ENCODE measurements around the gene IL1R1. TPM values are rescaled to one million over a fixed set of nuclear protein-coding genes. Genes with fewer than 3 reads are reported as not detected.

IL1R1 gene
- total and polyA plus RNA-seq, 2 donors (not counting 1 experiment from before 2014, with no cell fraction given), result 110 to 232 TPM

- Histone ChIP-seq H3K27me3 (ENCODE audit: control insufficient read depth, insufficient read depth, low read length) (no peaks in the 10 kb centered on the region), H3K79me2 (ENCODE audit: control insufficient read depth, insufficient read depth, low read length) (no peaks in the 10 kb centered on the region), H3K4me2 (ENCODE audit: extremely low read depth, insufficient read depth, low read length) (no peak overlapping the region), H3K9me3 (ENCODE audit: control insufficient read depth, insufficient read depth, low read depth, low read length) (no peaks in the 10 kb centered on the region), H2AFZ (ENCODE audit: low read length) (no peak overlapping the region), H3K27ac (ENCODE audit: insufficient read depth, low read length) (no peak overlapping the region), H4K20me1 (ENCODE audit: control insufficient read depth, extremely low read depth, insufficient read depth, low read length) (no peaks in the 10 kb centered on the region), H3K4me3 (replicated peaks in 1 of 4; ENCODE audit: control extremely low read depth in 1 of 4, insufficient read depth in 1 of 4, low read depth in 3 of 4, low read length in 4 of 4) (no peak overlapping the region), H3K4me1 (ENCODE audit: control insufficient read depth, extremely low read depth, insufficient read depth, low read length) (no peaks in the 10 kb centered on the region), H3K9ac (ENCODE audit: insufficient read depth, low read length) (no peak overlapping the region), H3K36me3 (ENCODE audit: control insufficient read depth, insufficient read depth, low read length) (no peaks in the 10 kb centered on the region)
- DNase-seq (ENCODE audit: low read depth in 2 of 2), result no peak
- TF ChIP-seq CTCF (conservative IDR thresholded peaks at IDR 0.05 in 1 of 2, IDR thresholded peaks at IDR 0.05 in 1 of 2; ENCODE audit: low read depth in 1 of 2, low read length in 2 of 2), result no peak
- no peak for TF ChIP-seq EZH2 (IDR thresholded peaks at IDR 0.05; ENCODE audit: low read length, missing control alignments)
Observed at GRCh38 chr2:102209474-102209873, 66.9 kb downstream of the IL1R1 start.

GRCh38 chr2:102217032-102217431 is 74.5 kb downstream of the IL1R1 start:
- H3K27me3 ChIP-seq (ENCODE audit: control insufficient read depth, insufficient read depth, low read length), result no peaks in the 10 kb centered on the region
- H3K27ac ChIP-seq (ENCODE audit: insufficient read depth, low read length), result no peak overlapping the region
- no peaks in the 10 kb centered on the region for H3K36me3 ChIP-seq (ENCODE audit: control insufficient read depth, insufficient read depth, low read length)
- H2AFZ ChIP-seq (ENCODE audit: low read length), result no peak overlapping the region
- H3K79me2 ChIP-seq (ENCODE audit: control insufficient read depth, insufficient read depth, low read length), result no peaks in the 10 kb centered on the region
- no peak for TF ChIP-seq EZH2 (IDR thresholded peaks at IDR 0.05; ENCODE audit: low read length, missing control alignments)
- TF ChIP-seq CTCF (conservative IDR thresholded peaks at IDR 0.05 in 1 of 2, IDR thresholded peaks at IDR 0.05 in 1 of 2; ENCODE audit: low read depth in 1 of 2, low read length in 2 of 2), result no peak
- DNase-seq (ENCODE audit: low read depth in 2 of 2), result no peak
- no peaks in the 10 kb centered on the region for H3K9me3 ChIP-seq (ENCODE audit: control insufficient read depth, insufficient read depth, low read depth, low read length)
- no peak overlapping the region for H3K4me3 ChIP-seq (replicated peaks in 1 of 4; ENCODE audit: control extremely low read depth in 1 of 4, insufficient read depth in 1 of 4, low read depth in 3 of 4, low read length in 4 of 4)
- H3K9ac ChIP-seq (ENCODE audit: insufficient read depth, low read length), result no peak overlapping the region
- no peaks in the 10 kb centered on the region for H3K4me1 ChIP-seq (ENCODE audit: control insufficient read depth, extremely low read depth, insufficient read depth, low read length)
- H4K20me1 ChIP-seq (ENCODE audit: control insufficient read depth, extremely low read depth, insufficient read depth, low read length), result no peaks in the 10 kb centered on the region
- no peak overlapping the region for H3K4me2 ChIP-seq (ENCODE audit: extremely low read depth, insufficient read depth, low read length)

- H3K36me3 ChIP-seq (ENCODE audit: control insufficient read depth, insufficient read depth, low read length), result no peaks in the 10 kb centered on the region
- TF ChIP-seq EZH2 (IDR thresholded peaks at IDR 0.05; ENCODE audit: low read length, missing control alignments) (no peak), CTCF (conservative IDR thresholded peaks at IDR 0.05 in 1 of 2, IDR thresholded peaks at IDR 0.05 in 1 of 2; ENCODE audit: low read depth in 1 of 2, low read length in 2 of 2) (no peak)
- DNase-seq (ENCODE audit: low read depth in 2 of 2), result no peak
- H4K20me1 ChIP-seq (ENCODE audit: control insufficient read depth, extremely low read depth, insufficient read depth, low read length), result no peaks in the 10 kb centered on the region
- no peak overlapping the region for H3K4me2 ChIP-seq (ENCODE audit: extremely low read depth, insufficient read depth, low read length)
- no peaks in the 10 kb centered on the region for H3K27me3 ChIP-seq (ENCODE audit: control insufficient read depth, insufficient read depth, low read length)
- H2AFZ ChIP-seq (ENCODE audit: low read length), result no peak overlapping the region
- H3K79me2 ChIP-seq (ENCODE audit: control insufficient read depth, insufficient read depth, low read length), result no peaks in the 10 kb centered on the region
- no peak overlapping the region for H3K27ac ChIP-seq (ENCODE audit: insufficient read depth, low read length)
- no peak overlapping the region for H3K4me3 ChIP-seq (replicated peaks in 1 of 4; ENCODE audit: control extremely low read depth in 1 of 4, insufficient read depth in 1 of 4, low read depth in 3 of 4, low read length in 4 of 4)
- no peak overlapping the region for H3K9ac ChIP-seq (ENCODE audit: insufficient read depth, low read length)
- H3K4me1 ChIP-seq (ENCODE audit: control insufficient read depth, extremely low read depth, insufficient read depth, low read length), result peaks cover 24% of the 10 kb centered on the region
- no peaks in the 10 kb centered on the region for H3K9me3 ChIP-seq (ENCODE audit: control insufficient read depth, insufficient read depth, low read depth, low read length)
Observed at GRCh38 chr2:102224824-102225739, 82.5 kb downstream of the IL1R1 start.

All from fibroblast of lung (primary cell).